SK-N-SH (cell line): ENCODE measurements around the gene BMP6. TPM values are rescaled to one million over a fixed set of nuclear protein-coding genes. Genes with fewer than 3 reads are reported as not detected.

Experiments
- CTCF ChIA-PET: fragments of 300-600, 350-600 bp; formaldehyde crosslinking; extraction: SDS; loops from one replicate; lab custom pipeline; 2021; lab: Yijun Ruan, JAX
- POLR2A ChIA-PET: fragments of 350-600 bp; sonication (Branson Sonifier 250); formaldehyde crosslinking; extraction: SDS; loops from one replicate; lab custom pipeline; 2020; ENCODE audit warnings: antibody characterized with exemption, inconsistent platforms; lab: Yijun Ruan, JAX
- DNase-seq: peaks from one replicate; pipeline ENCODE4 v3.0.0; 2012
- H2AFZ ChIP-seq: fragments of 200-600 bp; sonication (generic); 2 replicates; pipeline ENCODE4 v1.8.1; 2016; ENCODE audit warnings: antibody characterized with exemption, mild to moderate bottlenecking, low read depth
- H3F3A ChIP-seq: fragments of 200-600 bp; sonication (generic); replicated peaks from 2 replicates; pipeline ENCODE3; 2016; ENCODE audit warnings: antibody characterized with exemption, mild to moderate bottlenecking; ENCODE audit not compliant: insufficient read depth
- H3K27ac ChIP-seq, 2 experiments: fragments of 200-500 bp in 1 of 2; fragments of 200-600 bp in 1 of 2; sonication (Bioruptor generic) in 1 of 2; sonication (generic), shearing (Covaris generic) in 1 of 2; 2 replicates each; pipeline versions ENCODE4 v1.5.1 to v1.6.1; 2014 to 2016; ENCODE audit warnings: low read depth in 2 of 2, inconsistent platforms in 1 of 2, low read length in 1 of 2, mild to moderate bottlenecking in 1 of 2, mixed read lengths in 1 of 2
- H3K27me3 ChIP-seq: fragments of 200-600 bp; sonication (generic), shearing (Covaris generic); 2 replicates; pipeline ENCODE4 v1.6.1; 2016; ENCODE audit warnings: mixed run types; ENCODE audit not compliant: insufficient read depth
- H3K36me3 ChIP-seq, 2 experiments: fragments of 200-500 bp in 1 of 2; fragments of 200-600 bp in 1 of 2; sonication (Bioruptor generic) in 1 of 2; sonication (generic) in 1 of 2; replicated peaks in 1 of 2; 2 replicates each; pipeline versions ENCODE3 to v1.5.1; 2014 to 2016; ENCODE audit warnings: low read length in 1 of 2, mild to moderate bottlenecking in 1 of 2; ENCODE audit not compliant: insufficient read depth in 2 of 2, control insufficient read depth in 1 of 2
- H3K4me1 ChIP-seq, 2 experiments: fragments of 200-500 bp in 1 of 2; fragments of 200-600 bp in 1 of 2; sonication (Bioruptor generic) in 1 of 2; sonication (generic), shearing (Covaris generic) in 1 of 2; 2 replicates each; pipeline versions ENCODE4 v1.5.1 to v1.6.1; 2014 to 2016; ENCODE audit warnings: low read depth in 1 of 2, low read length in 1 of 2, mixed run types in 1 of 2; ENCODE audit not compliant: insufficient read depth in 2 of 2, control insufficient read depth in 1 of 2
- H3K4me2 ChIP-seq: fragments of 200-600 bp; sonication (generic), shearing (Covaris generic); 2 replicates; pipeline ENCODE4 v1.6.1; 2017; ENCODE audit warnings: mixed run types
- H3K4me3 ChIP-seq, 2 experiments: fragments of 200-500 bp in 1 of 2; fragments of 200-600 bp in 1 of 2; sonication (Bioruptor generic) in 1 of 2; sonication (generic), shearing (Covaris generic) in 1 of 2; 2 replicates each; pipeline versions ENCODE4 v1.5.1 to v1.8.1; 2014 to 2016; ENCODE audit warnings: low read depth in 2 of 2, inconsistent platforms in 1 of 2, low read length in 1 of 2, mild to moderate bottlenecking in 1 of 2, mixed read lengths in 1 of 2, moderate library complexity in 1 of 2
- H3K79me2 ChIP-seq: fragments of 200-600 bp; sonication (generic); 2 replicates; pipeline ENCODE4 v1.8.1; 2017; ENCODE audit warnings: mild to moderate bottlenecking; ENCODE audit not compliant: insufficient read depth
- H3K9ac ChIP-seq: fragments of 200-600 bp; sonication (generic); 2 replicates; pipeline ENCODE4 v1.6.1; 2017; ENCODE audit warnings: mixed run types
- H3K9me2 ChIP-seq: fragments of 200-600 bp; sonication (generic); 2 replicates; pipeline ENCODE4 v1.6.1; 2017; ENCODE audit warnings: mixed run types
- H3K9me3 ChIP-seq: fragments of 200-600 bp; sonication (generic); 2 replicates; pipeline ENCODE4 v1.6.1; 2017; ENCODE audit warnings: mixed run types, mild to moderate bottlenecking, moderate library complexity
- H4K20me1 ChIP-seq: fragments of 200-600 bp; sonication (generic); 2 replicates; pipeline ENCODE4 v1.6.1; 2017; ENCODE audit warnings: mild to moderate bottlenecking, mixed run types; ENCODE audit not compliant: insufficient read depth
- CHD2 ChIP-seq: fragments of 150-350 bp; IDR thresholded peaks from 2 replicates; pipeline ENCODE4 v1.6.1; 2018; ENCODE audit warnings: low read length; ENCODE audit not compliant: partially characterized antibody
- EZH2phosphoT487 ChIP-seq: fragments of 200-600 bp; sonication (generic); IDR thresholded peaks from 2 replicates; pipeline ENCODE4 v1.6.1; 2017; ENCODE audit warnings: low read depth, mixed run types, mild to moderate bottlenecking, antibody characterized with exemption, moderate library complexity, borderline replicate concordance
- FOXJ3 ChIP-seq: sonication (generic); formaldehyde crosslinking; IDR thresholded peaks from 2 replicates; pipeline ENCODE4 v1.5.1; 2020; ENCODE audit warnings: mild to moderate bottlenecking, missing genetic modification reagents
- FOXM1 ChIP-seq: IDR thresholded peaks from 2 replicates; pipeline ENCODE4 v1.4.0; 2012; ENCODE audit warnings: low read depth, mild to moderate bottlenecking
- GABPA ChIP-seq: IDR thresholded peaks from 2 replicates; pipeline ENCODE4 v1.4.0; 2012; ENCODE audit warnings: low read depth, mild to moderate bottlenecking
- IRF3 ChIP-seq: fragments of 150-350 bp; IDR thresholded peaks from 2 replicates; pipeline ENCODE4 v1.6.1; 2016; ENCODE audit warnings: mild to moderate bottlenecking, low read depth, low read length
- JUND ChIP-seq: IDR thresholded peaks from 2 replicates; pipeline ENCODE4 v1.4.0; 2012
- MAX ChIP-seq: IDR thresholded peaks from 2 replicates; pipeline ENCODE4 v1.4.0; 2012; ENCODE audit warnings: low read depth
- NFIC ChIP-seq: IDR thresholded peaks from 2 replicates; pipeline ENCODE4 v1.4.0; 2012; ENCODE audit warnings: borderline replicate concordance
- POLR2AphosphoS5 ChIP-seq: IDR thresholded peaks from 2 replicates; pipeline ENCODE4 v1.6.1; 2012; ENCODE audit warnings: low read depth, low read length
- RCOR1 ChIP-seq: fragments of 150-350 bp; IDR thresholded peaks from 2 replicates; pipeline ENCODE4 v1.6.1; 2017; ENCODE audit warnings: antibody characterized with exemption, low read length
- REST ChIP-seq: IDR thresholded peaks from 2 replicates; pipeline ENCODE4 v1.6.1; 2012; ENCODE audit warnings: mild to moderate bottlenecking, low read depth, low read length, moderate library complexity
- RFX5 ChIP-seq: IDR thresholded peaks from 2 replicates; pipeline ENCODE4 v1.6.1; 2012; ENCODE audit warnings: mild to moderate bottlenecking, improper control_type of control experiment, low read length
- SIN3A ChIP-seq: IDR thresholded peaks from 2 replicates; pipeline ENCODE4 v1.6.1; 2012; ENCODE audit warnings: low read depth, mild to moderate bottlenecking, low read length, moderate library complexity, borderline replicate concordance
- USF1 ChIP-seq: IDR thresholded peaks from 2 replicates; pipeline ENCODE4 v1.4.0; 2012; ENCODE audit warnings: low read depth, borderline replicate concordance
- USF2 ChIP-seq: fragments of 150-350 bp; IDR thresholded peaks from 2 replicates; pipeline ENCODE4 v1.6.1; 2017; ENCODE audit warnings: antibody characterized with exemption, low read length, low read depth, borderline replicate concordance
- WGBS: methylation state at CpG from one replicate; pipeline ENCODE4 v1.1.6; 2017; ENCODE audit warnings: low lambda C conversion rate; 5-methylcytosine and 5-hydroxymethylcytosine counted together
- polyA plus RNA-seq, 3 experiments: library from polyadenylated mRNA; depleted of rRNA; stranded (reverse); fragments of >200 nt; gene quantifications; 2 replicates each; pipeline ENCODE4 v1.2.3, GENCODE V29; 2012

BMP6 gene
- polyA plus RNA-seq, 1 of the 3 experiments (the other 2 are of a cell fraction) = not detected

- Histone ChIP-seq H3K36me3 (no peaks in the 10 kb centered on the region), H3K79me2 (no peaks in the 10 kb centered on the region), H3F3A (peaks cover 3% of the 10 kb centered on the region), H3K9me2 (no peaks in the 10 kb centered on the region), H3K27ac (no peak overlapping the region), H3K4me2 (no peak overlapping the region), H3K9ac (no peak overlapping the region), H3K4me1 (no peaks in the 10 kb centered on the region), H4K20me1 (no peaks in the 10 kb centered on the region), H3K9me3 (no peaks in the 10 kb centered on the region), H3K27me3 (no peaks in the 10 kb centered on the region), H3K4me3 (no peak overlapping the region), H2AFZ (no peak overlapping the region)
- TF ChIP-seq FOXJ3 (CRISPR knock-in tag) (no peak), RCOR1 (no peak), SIN3A (no peak), FOXM1 (no peak), CHD2 (no peak), USF1 (no peak), EZH2phosphoT487 (no peak), POLR2AphosphoS5 (no peak), REST (no peak), USF2 (no peak)
- ChIA-PET POLR2A (no interaction called here), CTCF (no interaction called here)
- no peak for DNase-seq
- WGBS = 9% methylated on average over 3 of the region's 3 CpGs
Measured at GRCh38 chr6:7703148-7703680, 22.7 kb upstream of the BMP6 start.

GRCh38 chr6:7705483-7705882 lies 20.4 kb upstream of the BMP6 start:
- Histone ChIP-seq H3K4me3 (no peak overlapping the region), H3K27ac (no peak overlapping the region), H3K9ac (no peak overlapping the region), H3K79me2 (no peaks in the 10 kb centered on the region), H3F3A (no peaks in the 10 kb centered on the region), H4K20me1 (no peaks in the 10 kb centered on the region), H2AFZ (no peak overlapping the region), H3K4me1 (no peaks in the 10 kb centered on the region), H3K9me2 (no peaks in the 10 kb centered on the region), H3K36me3 (no peaks in the 10 kb centered on the region), H3K4me2 (no peak overlapping the region), H3K9me3 (no peaks in the 10 kb centered on the region), H3K27me3 (no peaks in the 10 kb centered on the region)
- 41% methylated on average over 4 of the region's 4 CpGs for WGBS
- no peak for DNase-seq
- TF ChIP-seq RFX5 (no peak), GABPA (no peak), FOXJ3 (CRISPR knock-in tag) (no peak), IRF3 (no peak), EZH2phosphoT487 (no peak), MAX (no peak), JUND (no peak), NFIC (no peak)
- POLR2A ChIA-PET = no interaction called here
- CTCF ChIA-PET = no interaction called here
